ENCODE results near the gene FAF2.

Gene FAF2

GRCh38 chr5:176537554-176538229 is 89.5 kb downstream of the FAF2 start:
- peak overlapping the region; percentile 80 for H3K4me3 ChIP-seq (ENCODE audit: low read depth, low read length)
- TF ChIP-seq CTCF (IDR thresholded peaks at IDR 0.05; ENCODE audit: borderline replicate concordance, insufficient read depth, low read depth, low read length) = no peak

- TF ChIP-seq CTCF (IDR thresholded peaks at IDR 0.05; ENCODE audit: borderline replicate concordance, insufficient read depth, low read depth, low read length) = no peak
- H3K4me3 ChIP-seq (ENCODE audit: low read depth, low read length) = peak overlapping the region; percentile 36
Observed at GRCh38 chr5:176538230-176538988, 90.2 kb downstream of the FAF2 start.

- TF ChIP-seq CTCF (IDR thresholded peaks at IDR 0.05; ENCODE audit: borderline replicate concordance, insufficient read depth, low read depth, low read length) = no peak
- H3K4me3 ChIP-seq (ENCODE audit: low read depth, low read length) = no peak overlapping the region
Observed at GRCh38 chr5:176538989-176539384, 90.8 kb downstream of the FAF2 start.

GRCh38 chr5:176540476-176540899 is 92.3 kb downstream of the FAF2 start:
- no peak for TF ChIP-seq CTCF (IDR thresholded peaks at IDR 0.05; ENCODE audit: borderline replicate concordance, insufficient read depth, low read depth, low read length)

GRCh38 chr5:176540956-176541337 is 92.8 kb downstream of the FAF2 start:
- no peak overlapping the region for H3K4me3 ChIP-seq (ENCODE audit: low read depth, low read length)
- no peak for TF ChIP-seq CTCF (IDR thresholded peaks at IDR 0.05; ENCODE audit: borderline replicate concordance, insufficient read depth, low read depth, low read length)

More at GRCh38 chr5:176540476-176540899, 92.3 kb downstream of the FAF2 start:
- H3K4me3 ChIP-seq (ENCODE audit: low read depth, low read length) = no peak overlapping the region

GRCh38 chr5:176541338-176542134 is 93.4 kb downstream of the FAF2 start:
- H3K4me3 ChIP-seq (ENCODE audit: low read depth, low read length) = peak overlapping the region; percentile 24
- TF ChIP-seq CTCF (IDR thresholded peaks at IDR 0.05; ENCODE audit: borderline replicate concordance, insufficient read depth, low read depth, low read length) = no peak
